Tibial nerve (tissue), 4 donors: ENCODE measurements around the gene GALNT14.

Source experiments
- EP300 ChIP-seq, 2 donors: sonication (generic); formaldehyde crosslinking; IDR thresholded peaks; one replicate each; pipeline ENCODE4 v1.6.1; 2017; ENCODE audit warnings: antibody characterized with exemption in 2 of 2, mild to moderate bottlenecking in 1 of 2
- POLR2A ChIP-seq, 2 donors: fragments of 450-650 bp; IDR thresholded peaks; one replicate each; pipeline ENCODE4 v1.6.1; 2017; ENCODE audit warnings: antibody characterized with exemption in 2 of 2, mild to moderate bottlenecking in 2 of 2, moderate library complexity in 2 of 2
- TF ChIP-seq, protein P1 (sequence below), 5 experiments: fragments of 200-600 bp in 3 of 5; fragments of 450-650 bp in 2 of 5; sonication (generic) in 3 of 5; IDR thresholded peaks; one replicate each; pipeline ENCODE4 v1.5.1; 2016 to 2019; ENCODE audit warnings: antibody characterized with exemption in 5 of 5, mild to moderate bottlenecking in 3 of 5, moderate library complexity in 2 of 5

DNA sequence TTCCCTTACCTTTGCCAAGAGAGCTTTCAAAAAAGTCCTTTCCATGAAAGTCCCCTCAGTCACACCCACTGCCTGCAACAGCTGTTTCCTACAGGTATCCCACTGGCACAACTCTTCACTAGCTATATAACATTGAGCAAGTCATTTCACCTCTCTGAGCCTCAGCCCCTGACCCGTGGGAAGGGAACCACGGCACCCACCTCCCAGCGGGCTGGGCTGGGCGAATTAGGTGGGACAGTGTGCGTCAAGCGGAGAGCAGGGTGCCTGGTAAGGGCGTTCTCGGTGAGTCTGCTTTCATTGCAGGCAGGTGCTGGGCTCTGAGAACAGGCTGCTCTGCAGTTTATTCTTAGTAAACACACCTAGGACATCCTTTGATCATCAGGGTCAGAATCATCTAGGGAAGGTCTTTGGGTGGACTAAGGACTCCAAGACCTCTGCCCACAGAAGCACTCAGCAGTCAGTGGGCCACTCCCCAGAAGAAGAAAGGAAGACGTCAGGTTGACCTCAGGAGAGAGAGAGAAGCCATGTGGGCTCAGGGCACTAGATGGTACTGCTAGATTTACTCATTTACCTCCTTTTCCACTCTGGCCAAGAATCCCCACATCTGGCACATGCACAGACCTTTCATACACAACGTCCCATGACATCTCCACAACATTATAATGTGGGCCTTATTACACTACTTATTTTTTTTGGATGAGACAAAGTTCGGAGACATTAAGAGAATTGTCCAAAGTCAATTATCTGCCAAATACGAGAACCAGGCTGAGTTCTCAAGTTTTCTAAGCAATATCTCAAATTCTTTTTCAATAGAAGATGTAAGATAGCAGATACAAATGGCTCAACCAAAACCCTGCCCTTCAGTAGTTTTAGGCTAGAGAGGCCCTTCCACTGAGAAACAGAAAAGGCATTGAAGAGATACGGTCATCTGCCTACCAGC is 79.9 kb downstream of the GALNT14 start:
- TF ChIP-seq, protein P1, sequence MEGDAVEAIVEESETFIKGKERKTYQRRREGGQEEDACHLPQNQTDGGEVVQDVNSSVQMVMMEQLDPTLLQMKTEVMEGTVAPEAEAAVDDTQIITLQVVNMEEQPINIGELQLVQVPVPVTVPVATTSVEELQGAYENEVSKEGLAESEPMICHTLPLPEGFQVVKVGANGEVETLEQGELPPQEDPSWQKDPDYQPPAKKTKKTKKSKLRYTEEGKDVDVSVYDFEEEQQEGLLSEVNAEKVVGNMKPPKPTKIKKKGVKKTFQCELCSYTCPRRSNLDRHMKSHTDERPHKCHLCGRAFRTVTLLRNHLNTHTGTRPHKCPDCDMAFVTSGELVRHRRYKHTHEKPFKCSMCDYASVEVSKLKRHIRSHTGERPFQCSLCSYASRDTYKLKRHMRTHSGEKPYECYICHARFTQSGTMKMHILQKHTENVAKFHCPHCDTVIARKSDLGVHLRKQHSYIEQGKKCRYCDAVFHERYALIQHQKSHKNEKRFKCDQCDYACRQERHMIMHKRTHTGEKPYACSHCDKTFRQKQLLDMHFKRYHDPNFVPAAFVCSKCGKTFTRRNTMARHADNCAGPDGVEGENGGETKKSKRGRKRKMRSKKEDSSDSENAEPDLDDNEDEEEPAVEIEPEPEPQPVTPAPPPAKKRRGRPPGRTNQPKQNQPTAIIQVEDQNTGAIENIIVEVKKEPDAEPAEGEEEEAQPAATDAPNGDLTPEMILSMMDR (IDR thresholded peaks at IDR 0.05) = no peak
- TF ChIP-seq POLR2A (IDR thresholded peaks at IDR 0.05) (no peak), EP300 (IDR thresholded peaks at IDR 0.05) (no peak)
